OCI-LY7 (cell line): Measurements from ENCODE around the gene TRMT11.

Experiments
- EZH2phosphoT487 ChIP-seq: fragments of 200-600 bp; sonication (generic); IDR thresholded peaks from 2 replicates; pipeline ENCODE4 v1.6.1; 2018; ENCODE audit warnings: low read depth, borderline replicate concordance, mild to moderate bottlenecking, mixed run types, antibody characterized with exemption, low read length, moderate library complexity, mixed read lengths
- TF ChIP-seq, protein P1 (sequence below): fragments of 200-600 bp; sonication (generic); conservative IDR thresholded peaks from 2 replicates; pipeline ENCODE4 v1.5.1; 2014; ENCODE audit warnings: mild to moderate bottlenecking, antibody characterized with exemption, low read length, moderate library complexity, mixed read lengths

DNA sequence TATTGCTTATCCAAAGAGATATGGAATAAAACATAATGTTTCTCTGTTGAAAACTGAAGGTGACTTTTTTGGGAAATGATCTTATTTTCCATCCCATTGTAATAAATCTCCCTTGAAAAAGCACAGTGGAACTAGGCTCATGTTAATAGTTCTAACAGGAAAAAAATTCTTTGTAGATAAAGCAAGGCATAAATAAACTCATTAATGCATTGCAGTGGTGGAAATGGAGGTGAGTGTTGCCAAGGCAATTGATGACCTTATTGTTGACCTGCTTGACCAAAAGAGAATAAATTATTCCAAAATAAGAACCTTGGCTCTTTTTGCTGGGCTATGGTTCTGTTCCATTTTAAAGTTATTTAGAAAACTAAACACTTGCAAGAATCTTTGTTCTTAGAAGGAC lies 55.2 kb downstream of the TRMT11 start:
- TF ChIP-seq, protein P1, sequence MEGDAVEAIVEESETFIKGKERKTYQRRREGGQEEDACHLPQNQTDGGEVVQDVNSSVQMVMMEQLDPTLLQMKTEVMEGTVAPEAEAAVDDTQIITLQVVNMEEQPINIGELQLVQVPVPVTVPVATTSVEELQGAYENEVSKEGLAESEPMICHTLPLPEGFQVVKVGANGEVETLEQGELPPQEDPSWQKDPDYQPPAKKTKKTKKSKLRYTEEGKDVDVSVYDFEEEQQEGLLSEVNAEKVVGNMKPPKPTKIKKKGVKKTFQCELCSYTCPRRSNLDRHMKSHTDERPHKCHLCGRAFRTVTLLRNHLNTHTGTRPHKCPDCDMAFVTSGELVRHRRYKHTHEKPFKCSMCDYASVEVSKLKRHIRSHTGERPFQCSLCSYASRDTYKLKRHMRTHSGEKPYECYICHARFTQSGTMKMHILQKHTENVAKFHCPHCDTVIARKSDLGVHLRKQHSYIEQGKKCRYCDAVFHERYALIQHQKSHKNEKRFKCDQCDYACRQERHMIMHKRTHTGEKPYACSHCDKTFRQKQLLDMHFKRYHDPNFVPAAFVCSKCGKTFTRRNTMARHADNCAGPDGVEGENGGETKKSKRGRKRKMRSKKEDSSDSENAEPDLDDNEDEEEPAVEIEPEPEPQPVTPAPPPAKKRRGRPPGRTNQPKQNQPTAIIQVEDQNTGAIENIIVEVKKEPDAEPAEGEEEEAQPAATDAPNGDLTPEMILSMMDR, result no peak
- TF ChIP-seq EZH2phosphoT487, result no peak
